C4-2B (cell line): ENCODE data around the gene SIX3.

ENCODE experiments used
- H3K27ac ChIP-seq: fragments of 450-650 bp; 2 replicates; pipeline ENCODE4 v1.5.1; 2017
- CTCF ChIP-seq: fragments of 450-650 bp; conservative IDR thresholded peaks from 2 replicates; pipeline ENCODE4 v1.5.1; 2017; ENCODE audit warnings: mild to moderate bottlenecking
- ZFX ChIP-seq: fragments of 450-650 bp; IDR thresholded peaks from 2 replicates; pipeline ENCODE4 v1.6.1; 2017

The SIX3 gene

GRCh38 chr2:44941551-44942234, at the start of gene SIX3:
Gene SIX3, plus strand, starts transcription at chr2:44941702. Its CDS starts 403 bp downstream, at chr2:44942105.
- no peak within 1 kb of the TSS for H3K27ac ChIP-seq
- TF ChIP-seq CTCF, result no peak
- TF ChIP-seq ZFX, result no peak

- TF ChIP-seq CTCF, result no peak
These were observed 47.4 kb upstream of the SIX3 start for GRCh38 chr2:44894058-44894457.

GRCh38 chr2:44895061-44895460, 46.4 kb upstream of the SIX3 start:
- H3K27ac ChIP-seq, result no peak overlapping the region

More at GRCh38 chr2:44894058-44894457, 47.4 kb upstream of the SIX3 start:
- H3K27ac ChIP-seq, result no peak overlapping the region

GRCh38 chr2:44897406-44897805, 44.1 kb upstream of the SIX3 start:
- no peak for TF ChIP-seq ZFX
- peak; percentile 10; the same call in 1 of the 2 replicates for TF ChIP-seq CTCF
- H3K27ac ChIP-seq, result no peak overlapping the region

More at GRCh38 chr2:44895061-44895460, 46.4 kb upstream of the SIX3 start:
- TF ChIP-seq CTCF, result no peak
- TF ChIP-seq ZFX, result no peak

- H3K27ac ChIP-seq, result no peak overlapping the region
- no peak for TF ChIP-seq ZFX
- TF ChIP-seq CTCF, result no peak
These were observed 39.0 kb upstream of the SIX3 start for GRCh38 chr2:44902217-44903137.

GRCh38 chr2:44904578-44904977, 36.9 kb upstream of the SIX3 start:
- TF ChIP-seq ZFX (no peak), CTCF (no peak)

GRCh38 chr2:44906972-44907371, 34.5 kb upstream of the SIX3 start:
- H3K27ac ChIP-seq, result no peak overlapping the region
- TF ChIP-seq ZFX (no peak), CTCF (no peak)

More at GRCh38 chr2:44904578-44904977, 36.9 kb upstream of the SIX3 start:
- H3K27ac ChIP-seq, result no peak overlapping the region
